ENCODE results near the gene APOL2.
"Not testable (repeated sequence)": the region's sequence is repeated elsewhere in the genome, so short reads cannot be mapped to it uniquely, and the experiment has no call there.

APOL2 gene

DNA sequence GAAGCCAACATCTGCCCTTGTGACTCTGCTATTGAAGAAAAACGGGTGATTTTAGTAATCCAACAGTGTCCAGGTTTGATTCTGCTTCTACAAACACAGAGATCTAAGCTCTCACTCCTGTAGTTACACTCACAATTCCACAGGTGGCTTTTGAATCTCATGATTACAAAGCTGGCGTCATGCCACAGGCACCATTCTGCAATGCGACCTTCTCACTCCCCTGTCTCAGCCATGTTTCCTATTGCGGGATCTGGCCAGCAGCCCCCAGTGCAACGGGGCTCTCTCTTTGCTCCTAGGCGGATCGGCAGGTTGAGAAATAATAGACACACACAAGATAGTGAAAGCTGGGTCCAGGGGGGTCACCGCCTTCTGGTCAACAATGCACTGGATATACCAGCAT is 36.4 kb downstream of the APOL2 start:
- H3K27ac ChIP-seq; DNase-seq (ENCODE audit: low read depth, low spot score): not testable (repeated sequence)

- H3K27ac ChIP-seq, result no peak within 1 kb of the TSS
Observed at GRCh38 chr22:36201630-36202319, 37.6 kb downstream of the APOL2 start, which contains the start of gene APOL4. Gene APOL4 (minus strand): TSS chr22:36201809. CDS start chr22:36201734, 75 bp downstream.

GRCh38 chr22:36201025-36201424 is 38.3 kb downstream of the APOL2 start:
- H3K27ac ChIP-seq, result not testable (repeated sequence)

More at GRCh38 chr22:36201630-36202319, 37.6 kb downstream of the APOL2 start, which contains the start of gene APOL4:
- DNase-seq (ENCODE audit: low read depth, low spot score), result no peak

DNA sequence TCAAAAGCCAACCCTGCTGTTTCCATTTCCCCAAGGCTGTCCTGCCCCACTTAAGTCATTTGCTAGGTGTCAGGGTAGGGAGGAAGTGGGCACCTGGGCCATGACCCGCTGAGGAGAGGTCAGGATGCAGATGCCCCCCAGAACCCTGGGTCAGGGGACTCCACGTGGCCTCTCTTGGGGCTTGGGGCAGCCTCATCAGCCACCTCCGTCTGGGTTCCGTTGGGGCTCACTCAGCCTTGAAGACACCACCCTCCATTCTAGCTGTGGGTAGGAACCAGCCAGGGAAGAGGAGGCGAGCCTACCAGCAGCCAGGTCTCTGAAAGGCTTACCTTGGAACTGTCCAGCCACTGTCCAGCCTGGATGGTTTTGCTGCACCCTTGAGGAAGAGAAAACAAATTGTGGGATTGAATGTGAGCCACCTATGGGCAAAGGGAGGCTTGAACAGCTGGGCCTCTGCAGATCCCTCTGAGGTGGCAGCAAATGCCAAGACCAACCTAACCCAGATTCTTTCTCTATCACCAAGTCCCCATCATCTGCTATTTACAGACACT is 40.3 kb downstream of the APOL2 start:
- DNase-seq (ENCODE audit: low read depth, low spot score), result no peak
- no peak overlapping the region for H3K27ac ChIP-seq

More at GRCh38 chr22:36201025-36201424, 38.3 kb downstream of the APOL2 start:
- not testable (repeated sequence) for DNase-seq (ENCODE audit: low read depth, low spot score)

GRCh38 chr22:36198536-36198935 is 40.8 kb downstream of the APOL2 start:
- no peak overlapping the region for H3K27ac ChIP-seq
- no peak for DNase-seq (ENCODE audit: low read depth, low spot score)

DNA sequence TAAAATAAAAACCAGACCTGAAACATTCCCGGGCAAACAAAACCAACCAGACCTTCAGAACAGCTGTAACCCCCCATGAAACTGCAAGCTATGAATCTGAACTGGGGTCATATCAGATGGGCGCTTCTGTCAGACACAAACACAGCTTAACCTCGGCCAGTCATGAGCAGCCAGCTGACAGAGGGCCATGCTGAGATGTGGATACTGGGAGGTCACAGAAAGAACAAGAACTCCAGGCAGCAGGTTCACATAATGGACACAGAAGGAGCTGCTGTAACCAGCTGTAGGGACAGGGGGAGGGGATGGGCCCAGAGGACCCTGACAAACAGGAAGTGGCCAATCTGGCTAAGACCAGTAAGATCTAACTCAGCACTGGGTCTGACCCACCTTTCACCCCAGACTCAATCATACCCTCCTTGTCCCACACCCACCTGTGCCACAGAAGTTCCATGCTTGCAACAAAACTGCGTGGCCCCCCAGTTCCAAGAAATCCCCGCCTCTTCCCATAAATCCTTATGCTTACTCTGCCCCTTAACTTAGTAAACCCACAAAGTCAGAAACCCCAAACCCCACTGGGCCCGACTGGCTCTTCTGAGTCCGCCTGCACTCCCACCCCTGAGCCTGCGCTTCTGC is 41.7 kb downstream of the APOL2 start:
- DNase-seq (ENCODE audit: low read depth, low spot score), result no peak
- no peak overlapping the region for H3K27ac ChIP-seq

DNA sequence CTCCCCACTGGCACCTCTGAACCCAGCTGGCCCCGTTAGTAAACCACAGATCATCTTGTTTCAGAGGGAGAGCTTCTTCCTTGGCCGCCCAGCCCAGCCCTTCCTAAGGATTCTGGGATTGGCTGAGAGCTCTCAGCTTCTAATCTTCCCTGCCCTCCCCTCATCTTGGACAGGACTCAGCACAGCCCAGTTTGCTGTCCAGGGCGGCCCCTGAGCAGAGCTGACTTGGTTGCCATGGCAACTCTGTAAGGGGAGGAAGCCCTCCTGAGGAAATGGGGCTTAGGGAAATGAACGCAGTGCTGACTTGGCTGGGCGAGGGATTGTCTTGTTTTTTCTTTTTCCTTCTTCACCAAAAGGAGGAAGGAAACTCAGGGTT is 42.3 kb downstream of the APOL2 start:
- no peak overlapping the region for H3K27ac ChIP-seq
- DNase-seq (ENCODE audit: low read depth, low spot score), result no peak

GRCh38 chr22:36196254-36197064 is 42.9 kb downstream of the APOL2 start:
- DNase-seq (ENCODE audit: low read depth, low spot score), result no peak
- H3K27ac ChIP-seq, result no peak overlapping the region

- no peak for DNase-seq (ENCODE audit: low read depth, low spot score)
- no peak overlapping the region for H3K27ac ChIP-seq
Observed at GRCh38 chr22:36194971-36195370, 44.4 kb downstream of the APOL2 start.

DNA sequence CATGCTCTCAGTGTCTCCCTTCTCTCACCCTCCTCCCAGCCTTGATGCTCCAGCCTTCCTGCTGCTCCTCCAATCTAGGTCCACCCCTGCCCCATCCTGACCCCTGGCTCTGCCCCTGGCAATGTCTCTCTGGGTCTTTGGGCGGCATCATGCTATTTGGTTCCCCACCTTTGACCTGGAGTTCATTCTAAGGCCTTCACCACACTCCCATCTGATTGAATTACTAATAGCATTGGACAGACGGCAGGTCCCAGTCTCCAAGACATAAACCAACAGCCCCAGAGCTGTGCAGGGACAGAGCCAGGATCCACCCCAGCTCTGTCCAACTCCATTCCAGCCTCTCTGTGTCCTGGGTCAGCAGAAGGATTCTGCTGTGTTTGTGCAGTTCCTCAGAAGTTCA is 44.9 kb downstream of the APOL2 start:
- DNase-seq (ENCODE audit: low read depth, low spot score), result no peak
- H3K27ac ChIP-seq, result no peak overlapping the region

- no peak for DNase-seq (ENCODE audit: low read depth, low spot score)
- H3K27ac ChIP-seq, result no peak overlapping the region
Observed at GRCh38 chr22:36193577-36193976, 45.8 kb downstream of the APOL2 start.

DNA sequence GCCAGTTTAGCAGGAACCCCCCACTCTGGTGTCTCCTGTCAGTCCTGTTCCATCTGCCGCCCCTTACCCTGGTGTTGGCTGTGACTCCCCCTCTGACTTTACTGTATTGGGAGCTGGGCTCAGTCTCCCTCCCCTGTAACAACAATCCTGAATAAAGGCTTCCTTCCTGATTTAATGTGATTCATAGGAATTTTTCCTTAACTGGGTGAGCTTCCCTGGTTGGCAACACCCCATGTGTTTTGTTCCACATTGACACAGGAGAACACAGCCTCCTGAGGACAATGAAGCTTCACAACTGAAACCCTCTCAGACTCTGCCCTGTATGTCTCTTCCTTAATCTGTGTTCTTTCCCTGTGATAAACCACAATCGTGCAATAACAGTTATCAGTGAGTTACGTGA is 46.2 kb downstream of the APOL2 start:
- no peak overlapping the region for H3K27ac ChIP-seq
- DNase-seq (ENCODE audit: low read depth, low spot score), result no peak

DNA sequence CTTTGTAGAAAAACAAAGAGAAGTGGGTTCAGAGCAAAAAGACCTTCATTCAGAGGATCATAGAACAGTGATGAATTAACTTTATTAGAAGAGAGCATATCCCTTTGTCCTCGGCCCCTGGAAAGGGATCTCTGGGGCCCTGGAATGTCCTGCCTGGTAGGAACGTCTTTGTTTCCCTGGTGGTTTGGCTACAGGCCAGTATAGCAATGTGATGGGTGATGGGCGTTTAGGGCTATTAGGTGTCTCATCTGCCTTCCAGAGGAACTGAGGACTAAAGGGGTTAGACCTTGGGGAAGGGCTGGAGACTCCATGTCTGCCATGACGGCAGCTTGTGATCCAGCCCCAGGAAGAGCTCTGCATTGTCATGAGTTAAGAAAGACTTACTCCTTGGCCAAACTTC is 46.8 kb downstream of the APOL2 start:
- DNase-seq (ENCODE audit: low read depth, low spot score), result no peak
- H3K27ac ChIP-seq, result no peak overlapping the region

DNA sequence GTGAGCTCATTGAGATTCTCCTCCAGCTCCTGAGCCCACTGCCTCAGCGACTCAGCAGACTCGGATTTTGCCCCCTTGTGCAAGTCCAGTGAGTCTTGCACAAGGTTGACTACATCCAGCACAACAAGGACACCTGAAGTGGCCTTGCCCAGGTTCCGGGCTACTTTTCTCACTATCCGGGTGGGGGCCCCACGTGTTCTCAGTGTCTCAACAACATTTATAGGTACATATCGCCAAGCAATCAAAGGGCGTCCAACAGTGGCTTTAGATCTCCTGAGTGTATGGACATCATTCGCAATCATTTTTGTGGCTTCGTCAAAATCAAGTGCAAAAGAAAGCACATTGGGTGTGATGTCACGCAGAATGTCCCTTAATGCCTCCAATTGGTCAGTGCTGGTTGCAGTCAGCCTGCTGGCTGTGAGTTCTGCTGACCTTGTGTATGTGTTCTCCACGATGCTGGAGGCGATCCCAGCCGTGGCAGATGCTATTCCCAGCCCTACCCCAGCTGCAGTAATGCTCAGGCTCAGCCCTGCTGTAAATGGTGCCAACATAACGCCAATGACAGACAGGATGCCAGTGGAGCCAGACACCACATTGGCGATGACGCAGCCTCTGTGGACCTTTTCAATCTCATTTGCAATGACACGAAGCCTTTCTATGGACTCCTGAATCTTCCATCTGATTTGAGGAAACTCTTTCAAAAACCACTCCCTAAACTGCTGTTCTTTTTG is 48.1 kb downstream of the APOL2 start:
- no peak overlapping the region for H3K27ac ChIP-seq
- DNase-seq (ENCODE audit: low read depth, low spot score), result no peak

DNA sequence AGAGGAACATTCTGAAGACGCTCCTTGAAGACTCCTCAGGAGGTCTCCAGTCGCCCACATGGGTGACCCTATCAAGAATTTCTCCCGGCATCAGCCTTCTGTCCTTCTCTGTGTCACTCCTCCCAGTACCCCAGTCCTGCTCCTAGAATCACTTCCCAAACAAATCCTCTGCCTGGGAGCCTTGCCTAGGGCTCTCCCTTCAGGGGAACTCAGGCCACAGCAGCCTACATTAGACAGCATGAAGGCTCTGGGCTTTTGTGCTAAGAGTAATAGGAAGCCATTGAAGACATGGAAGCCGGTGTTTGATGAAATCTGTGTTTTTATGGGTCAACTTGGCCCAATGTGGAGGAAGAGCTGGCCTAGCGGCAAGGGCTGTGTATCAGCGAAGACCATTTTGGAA is 51.5 kb downstream of the APOL2 start:
- DNase-seq (ENCODE audit: low read depth, low spot score); H3K27ac ChIP-seq: not testable (repeated sequence)

- DNase-seq (ENCODE audit: low read depth, low spot score), result no peak
- H3K27ac ChIP-seq, result no peak overlapping the region
Observed at GRCh38 chr22:36185828-36186624, 53.3 kb downstream of the APOL2 start.

DNA sequence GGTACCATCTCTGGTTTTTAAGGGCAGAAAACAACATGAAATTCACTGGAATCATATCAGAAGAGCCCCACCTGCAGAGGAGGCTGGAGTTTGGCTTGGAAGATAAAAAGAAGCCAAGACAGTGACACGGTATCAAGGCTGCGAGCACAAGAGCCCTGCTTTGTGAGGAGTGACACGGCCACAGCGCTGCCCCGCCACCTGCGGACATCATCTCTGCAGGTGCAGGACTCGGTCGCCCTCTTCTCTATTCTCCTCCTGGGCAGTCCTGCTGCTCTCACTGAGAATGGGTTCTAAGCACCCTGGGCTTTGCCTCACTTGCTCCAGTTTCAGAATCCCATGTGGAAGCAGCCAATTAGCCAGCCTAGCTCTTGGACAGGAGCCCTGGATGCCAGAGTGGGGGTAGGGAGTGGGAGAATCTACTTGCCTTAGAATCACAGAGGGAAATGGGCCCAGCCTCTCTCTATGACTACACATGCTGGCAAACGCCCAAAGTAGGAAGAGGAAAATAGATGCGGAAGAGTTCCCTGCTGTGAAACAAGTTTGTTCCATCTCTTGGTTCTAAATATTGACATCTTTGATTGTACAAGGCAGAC is 54.8 kb downstream of the APOL2 start:
- no peak for DNase-seq (ENCODE audit: low read depth, low spot score)
- no peak overlapping the region for H3K27ac ChIP-seq

DNA sequence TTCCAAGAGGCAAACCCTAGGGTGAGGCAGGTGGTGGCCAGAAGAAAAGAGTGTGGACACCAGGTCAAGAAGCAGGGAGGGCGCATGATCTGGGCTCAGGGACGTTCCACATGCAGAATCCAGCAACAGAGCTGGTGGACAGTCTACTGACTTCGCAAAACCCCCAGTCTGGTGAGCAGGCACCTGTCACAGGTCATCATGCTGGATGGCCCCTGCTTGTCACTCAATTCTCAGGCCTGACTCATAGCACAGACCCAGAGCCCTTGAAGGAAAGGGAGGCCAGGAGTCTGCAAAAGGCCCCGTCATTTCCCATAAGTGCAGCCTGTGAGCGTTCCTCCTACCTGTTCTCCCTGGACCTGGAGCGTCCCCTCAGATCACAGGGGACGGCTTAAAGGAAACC is 55.9 kb downstream of the APOL2 start:
- no peak for DNase-seq (ENCODE audit: low read depth, low spot score)
- H3K27ac ChIP-seq, result no peak overlapping the region

DNA sequence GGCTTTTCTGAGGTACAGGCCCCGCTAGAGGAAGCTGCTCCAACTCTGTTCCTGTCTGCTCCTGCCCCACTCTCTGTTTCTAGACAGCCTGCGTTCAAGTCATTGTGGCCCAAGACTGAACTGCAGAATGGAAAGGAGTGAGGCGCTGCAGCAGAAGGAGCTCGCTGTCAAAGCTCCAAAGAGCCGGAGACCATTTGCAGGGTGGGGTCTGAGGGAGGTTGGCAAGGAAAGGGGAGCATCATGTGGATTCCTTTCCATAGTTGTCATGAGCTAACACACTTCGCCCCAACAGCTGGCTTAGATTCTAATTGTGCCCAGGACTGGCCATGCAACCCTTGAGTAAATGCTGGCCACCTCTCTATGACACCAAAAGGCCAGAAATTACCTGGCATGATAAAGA is 56.5 kb downstream of the APOL2 start:
- no peak for DNase-seq (ENCODE audit: low read depth, low spot score)
- H3K27ac ChIP-seq, result no peak overlapping the region
